Coronary artery (tissue), 2 donors: ENCODE results near the gene PIP5K1B.

ENCODE experiments used
- DNase-seq: peaks from one replicate; pipeline ENCODE4 v3.0.0-alpha.2; 2017; ENCODE audit warnings: low spot score
- H3K27ac ChIP-seq, 2 donors: fragments of 200-600 bp; sonication (generic); one replicate each; pipeline ENCODE4 v1.5.1; 2016 to 2019
- H3K4me3 ChIP-seq: fragments of 200-600 bp; sonication (generic); 2 replicates; pipeline ENCODE4 v1.5.1; 2016; ENCODE audit warnings: mild to moderate bottlenecking, moderate library complexity
- CTCF ChIP-seq: fragments of 200-600 bp; sonication (generic); IDR thresholded peaks from one replicate; pipeline ENCODE4 v1.5.1; 2019; ENCODE audit warnings: antibody characterized with exemption

The PIP5K1B gene

DNA sequence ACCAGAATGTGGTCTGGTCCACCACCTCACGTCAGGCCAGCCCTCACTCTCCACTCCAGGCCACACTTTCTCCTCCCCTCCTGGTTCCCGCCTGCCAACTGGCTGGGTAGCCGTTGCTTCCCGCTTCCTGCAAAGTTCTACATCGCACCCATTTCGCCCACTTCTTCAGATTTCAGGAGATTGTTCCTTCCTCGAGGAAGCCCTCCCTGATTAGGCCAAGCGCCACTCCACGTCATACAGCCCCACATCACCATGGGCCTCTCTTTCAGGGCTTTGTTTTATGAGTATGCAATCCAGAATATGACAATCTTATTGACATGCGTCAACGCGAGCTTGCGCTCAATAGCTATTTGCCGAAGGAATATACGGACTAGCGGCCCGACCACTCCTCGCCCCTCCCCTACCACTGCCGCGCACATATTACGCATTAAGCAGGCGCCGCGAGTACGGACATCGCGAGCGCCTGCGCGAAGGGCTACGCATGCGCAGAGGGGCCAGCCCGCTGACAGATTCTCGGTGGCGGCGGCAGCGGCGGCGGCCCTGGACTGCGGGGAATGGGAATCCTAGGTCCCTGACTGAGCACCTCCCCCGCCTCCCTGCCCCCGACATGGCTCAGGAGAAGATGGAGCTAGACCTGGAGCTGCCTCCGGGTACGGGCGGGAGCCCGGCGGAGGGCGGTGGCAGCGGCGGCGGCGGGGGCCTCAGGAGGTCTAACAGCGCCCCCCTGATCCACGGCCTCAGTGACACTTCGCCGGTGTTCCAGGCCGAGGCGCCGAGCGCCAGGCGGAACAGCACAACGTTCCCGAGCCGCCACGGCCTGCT lies 74.7 kb downstream of the PIP5K1B start:
- TF ChIP-seq CTCF = no peak
- DNase-seq = peak; percentile 94

DNA sequence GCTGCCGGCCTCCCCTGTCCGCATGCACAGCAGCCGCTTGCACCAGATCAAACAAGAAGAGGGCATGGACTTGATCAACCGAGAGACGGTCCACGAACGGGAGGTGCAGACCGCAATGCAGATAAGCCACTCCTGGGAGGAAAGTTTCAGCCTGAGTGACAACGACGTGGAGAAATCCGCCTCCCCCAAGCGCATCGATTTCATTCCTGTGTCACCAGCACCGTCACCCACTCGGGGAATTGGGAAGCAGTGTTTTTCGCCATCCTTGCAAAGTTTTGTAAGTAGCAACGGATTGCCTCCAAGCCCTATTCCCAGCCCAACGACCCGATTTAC lies 75.3 kb downstream of the PIP5K1B start:
- no peak for TF ChIP-seq CTCF
- Histone ChIP-seq H3K27ac (peak overlapping the region; percentile 82 to 96), H3K4me3 (peak overlapping the region; percentile 93)
- DNase-seq = no peak

More for the DNA sequence above, 74.7 kb downstream of the PIP5K1B start:
- Histone ChIP-seq H3K27ac (peak overlapping the region; percentile 82 to 96), H3K4me3 (peak overlapping the region; percentile 93)

DNA sequence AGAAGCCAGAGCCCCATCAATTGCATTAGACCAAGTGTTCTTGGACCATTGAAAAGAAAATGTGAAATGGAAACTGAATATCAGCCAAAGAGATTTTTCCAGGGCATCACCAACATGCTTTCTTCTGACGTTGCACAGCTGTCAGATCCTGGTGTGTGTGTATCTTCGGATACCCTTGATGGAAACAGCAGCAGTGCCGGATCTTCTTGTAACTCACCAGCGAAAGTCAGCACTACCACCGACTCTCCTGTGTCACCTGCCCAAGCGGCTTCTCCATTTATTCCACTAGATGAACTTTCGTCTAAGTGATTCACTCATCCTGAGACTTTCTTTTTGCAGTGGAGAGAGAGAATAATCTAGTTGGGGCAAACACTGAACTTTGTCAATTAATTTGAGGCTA lies 75.7 kb downstream of the PIP5K1B start:
- no peak for TF ChIP-seq CTCF
- H3K27ac ChIP-seq = peak overlapping the region; percentile 82 to 96
- no peak for DNase-seq

GRCh38 chr9:68781928-68782327 lies 76.9 kb downstream of the PIP5K1B start:
- H3K27ac ChIP-seq = no peak overlapping the region
- H3K4me3 ChIP-seq = peak overlapping the region; percentile 93
- DNase-seq = no peak
- no peak for TF ChIP-seq CTCF

More for the DNA sequence above, 75.7 kb downstream of the PIP5K1B start:
- H3K4me3 ChIP-seq = peak overlapping the region; percentile 93

DNA sequence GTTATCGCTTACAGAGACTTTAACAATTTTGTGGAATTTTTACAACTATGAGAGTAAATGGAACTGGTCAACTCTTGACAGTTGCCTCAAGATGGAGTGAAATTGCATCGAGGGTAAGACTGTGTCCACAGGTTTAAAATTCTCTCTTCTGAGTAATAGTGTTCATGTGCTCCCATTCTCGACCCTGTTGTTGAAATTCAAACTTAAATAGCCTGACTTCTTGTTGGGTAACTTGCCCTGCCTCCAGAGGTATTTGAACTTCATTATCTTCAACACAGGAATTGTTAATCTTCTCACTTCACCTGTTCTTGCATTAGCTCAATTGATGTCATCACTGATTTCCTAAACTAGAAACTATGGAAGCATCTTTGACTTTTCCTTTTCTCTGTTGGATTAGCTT lies 77.5 kb downstream of the PIP5K1B start:
- DNase-seq = no peak
- TF ChIP-seq CTCF = no peak
- Histone ChIP-seq H3K27ac (no peak overlapping the region), H3K4me3 (peak overlapping the region; percentile 93)

DNA sequence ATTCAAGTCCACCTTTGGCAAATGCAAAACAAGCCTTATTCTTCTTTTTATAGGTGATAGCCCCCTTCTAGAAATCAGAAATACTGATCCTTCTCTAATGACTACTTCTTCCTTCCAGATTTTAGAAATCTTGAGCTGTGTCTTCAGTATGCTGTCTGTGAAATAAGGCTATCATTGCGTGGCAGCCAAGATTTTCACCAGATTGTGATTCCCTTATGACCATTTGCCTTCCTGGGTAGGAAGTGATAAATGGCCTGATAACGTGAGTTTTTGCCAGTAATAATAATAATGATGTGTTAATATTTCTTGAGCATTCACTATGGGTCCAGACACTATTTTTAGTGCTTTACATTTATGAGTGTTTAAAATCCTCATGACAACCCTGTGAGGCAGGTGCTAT lies 80.9 kb downstream of the PIP5K1B start:
- DNase-seq = no peak
- no peak overlapping the region for H3K4me3 ChIP-seq
- no peak overlapping the region for H3K27ac ChIP-seq
- TF ChIP-seq CTCF = no peak

- DNase-seq = no peak
- peak overlapping the region; percentile 7 for H3K4me3 ChIP-seq
- TF ChIP-seq CTCF = no peak
- peak overlapping the region; percentile 61 to 72 for H3K27ac ChIP-seq
These were observed 86.1 kb downstream of the PIP5K1B start for GRCh38 chr9:68791169-68791568.
